Suprapubic skin (tissue), 4 donors: ENCODE data around the gene APOH.

Source experiments
- EP300 ChIP-seq: sonication (generic); formaldehyde crosslinking; IDR thresholded peaks from one replicate; pipeline ENCODE4 v1.6.1; 2017; ENCODE audit warnings: antibody characterized with exemption
- POLR2A ChIP-seq, 2 donors: fragments of 450-650 bp; IDR thresholded peaks; one replicate each; pipeline ENCODE4 v1.6.1; 2017; ENCODE audit warnings: antibody characterized with exemption in 2 of 2, mild to moderate bottlenecking in 2 of 2, moderate library complexity in 2 of 2
- POLR2AphosphoS5 ChIP-seq, 3 donors: sonication (generic); formaldehyde crosslinking; IDR thresholded peaks; one replicate each; pipeline ENCODE4 v1.6.1; 2017; ENCODE audit warnings: antibody characterized with exemption in 3 of 3
- TF ChIP-seq, protein P1 (sequence below), 2 donors: fragments of 200-600 bp in 1 of 2; fragments of 450-650 bp in 1 of 2; sonication (generic) in 1 of 2; IDR thresholded peaks; one replicate each; pipeline ENCODE4 v1.5.1; 2016 to 2019; ENCODE audit warnings: antibody characterized with exemption in 2 of 2, mild to moderate bottlenecking in 1 of 2, moderate library complexity in 1 of 2

DNA sequence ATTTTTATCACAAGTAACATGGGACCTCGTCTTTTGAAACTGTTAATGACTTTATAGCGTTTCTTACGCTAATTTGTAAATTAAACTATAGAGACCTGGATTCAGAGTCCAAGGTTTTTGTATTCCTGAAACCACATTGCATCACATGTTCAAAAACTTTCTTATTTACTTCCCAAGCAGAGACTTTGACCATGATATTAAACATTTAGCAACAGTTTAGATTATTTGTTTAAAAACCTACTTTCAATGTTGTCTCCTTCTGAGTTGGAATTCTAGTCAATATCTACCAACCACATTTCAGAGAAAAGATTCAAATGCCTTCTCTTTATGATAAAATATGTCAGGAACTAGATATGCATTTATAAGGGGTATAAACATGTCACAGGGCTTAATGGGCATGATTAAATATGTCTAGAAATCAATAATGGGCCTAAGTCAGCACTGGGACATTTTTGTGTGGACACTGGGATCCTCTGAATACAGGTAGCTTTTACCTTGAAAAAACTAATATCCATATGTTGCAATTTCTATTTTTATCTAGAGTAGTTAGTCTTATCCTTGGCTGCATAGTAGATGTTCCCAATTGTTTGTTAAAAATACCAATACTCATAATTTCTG lies 6.3 kb upstream of the APOH start:
- TF ChIP-seq EP300 (no peak), POLR2A (IDR thresholded peaks at IDR 0.05) (no peak), POLR2AphosphoS5 (IDR thresholded peaks at IDR 0.05) (no peak)
- TF ChIP-seq, protein P1, sequence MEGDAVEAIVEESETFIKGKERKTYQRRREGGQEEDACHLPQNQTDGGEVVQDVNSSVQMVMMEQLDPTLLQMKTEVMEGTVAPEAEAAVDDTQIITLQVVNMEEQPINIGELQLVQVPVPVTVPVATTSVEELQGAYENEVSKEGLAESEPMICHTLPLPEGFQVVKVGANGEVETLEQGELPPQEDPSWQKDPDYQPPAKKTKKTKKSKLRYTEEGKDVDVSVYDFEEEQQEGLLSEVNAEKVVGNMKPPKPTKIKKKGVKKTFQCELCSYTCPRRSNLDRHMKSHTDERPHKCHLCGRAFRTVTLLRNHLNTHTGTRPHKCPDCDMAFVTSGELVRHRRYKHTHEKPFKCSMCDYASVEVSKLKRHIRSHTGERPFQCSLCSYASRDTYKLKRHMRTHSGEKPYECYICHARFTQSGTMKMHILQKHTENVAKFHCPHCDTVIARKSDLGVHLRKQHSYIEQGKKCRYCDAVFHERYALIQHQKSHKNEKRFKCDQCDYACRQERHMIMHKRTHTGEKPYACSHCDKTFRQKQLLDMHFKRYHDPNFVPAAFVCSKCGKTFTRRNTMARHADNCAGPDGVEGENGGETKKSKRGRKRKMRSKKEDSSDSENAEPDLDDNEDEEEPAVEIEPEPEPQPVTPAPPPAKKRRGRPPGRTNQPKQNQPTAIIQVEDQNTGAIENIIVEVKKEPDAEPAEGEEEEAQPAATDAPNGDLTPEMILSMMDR (IDR thresholded peaks at IDR 0.05), result no peak
